ENCODE measurements around the gene RUNX1.

The RUNX1 gene

GRCh38 chr21:34790834-34791233 is 258.3 kb downstream of the RUNX1 start:
- H3K9me3 Mint-ChIP-seq, result no peaks in the 10 kb centered on the region
- peaks cover 31% of the 10 kb centered on the region for H3K36me3 Mint-ChIP-seq (ENCODE audit: low read depth)
- ATAC-seq, result no peak
- DNase-seq, result no peak
- no peak overlapping the region for H3K27ac Mint-ChIP-seq
- H3K4me1 Mint-ChIP-seq, result no peaks in the 10 kb centered on the region
- H3K4me3 Mint-ChIP-seq, result no peak overlapping the region
- no peaks in the 10 kb centered on the region for H3K27me3 Mint-ChIP-seq

GRCh38 chr21:34790341-34790740 is 258.8 kb downstream of the RUNX1 start:
- no peaks in the 10 kb centered on the region for H3K9me3 Mint-ChIP-seq
- H3K4me3 Mint-ChIP-seq, result no peak overlapping the region
- ATAC-seq, result no peak
- no peaks in the 10 kb centered on the region for H3K27me3 Mint-ChIP-seq
- peaks cover 3% of the 10 kb centered on the region for H3K4me1 Mint-ChIP-seq
- no peak for DNase-seq
- H3K27ac Mint-ChIP-seq, result no peak overlapping the region
- peaks cover 28% of the 10 kb centered on the region for H3K36me3 Mint-ChIP-seq (ENCODE audit: low read depth)

- Mint-ChIP-seq H3K4me3 (no peak overlapping the region), H3K27me3 (no peaks in the 10 kb centered on the region), H3K36me3 (ENCODE audit: low read depth) (peaks cover 16% of the 10 kb centered on the region), H3K4me1 (peaks cover 7% of the 10 kb centered on the region), H3K9me3 (no peaks in the 10 kb centered on the region), H3K27ac (peak overlapping the region; percentile 1)
- ATAC-seq, result no peak
- DNase-seq, result no peak
Observed at GRCh38 chr21:34788879-34789278, 260.2 kb downstream of the RUNX1 start.

- H3K27ac Mint-ChIP-seq, result no peak overlapping the region
- no peak for ATAC-seq
- no peak for DNase-seq
Observed at GRCh38 chr21:34783815-34784214, 265.3 kb downstream of the RUNX1 start.

GRCh38 chr21:34782506-34783360 is 266.4 kb downstream of the RUNX1 start:
- H3K27me3 Mint-ChIP-seq, result peaks cover 3% of the 10 kb centered on the region
- ATAC-seq, result no peak
- no peak overlapping the region for H3K27ac Mint-ChIP-seq
- no peak for DNase-seq
- H3K4me1 Mint-ChIP-seq, result peaks cover 7% of the 10 kb centered on the region
- H3K4me3 Mint-ChIP-seq, result no peak overlapping the region
- no peaks in the 10 kb centered on the region for H3K9me3 Mint-ChIP-seq
- peaks cover 2% of the 10 kb centered on the region for H3K36me3 Mint-ChIP-seq (ENCODE audit: low read depth)

More at GRCh38 chr21:34783815-34784214, 265.3 kb downstream of the RUNX1 start:
- Mint-ChIP-seq H3K9me3 (no peaks in the 10 kb centered on the region), H3K4me1 (peaks cover 7% of the 10 kb centered on the region), H3K4me3 (no peak overlapping the region), H3K27me3 (peaks cover 3% of the 10 kb centered on the region), H3K36me3 (ENCODE audit: low read depth) (peaks cover 2% of the 10 kb centered on the region)

GRCh38 chr21:34781526-34781925 is 267.6 kb downstream of the RUNX1 start:
- H3K27ac Mint-ChIP-seq, result no peak overlapping the region
- peaks cover 7% of the 10 kb centered on the region for H3K4me1 Mint-ChIP-seq
- H3K36me3 Mint-ChIP-seq (ENCODE audit: low read depth), result peaks cover 2% of the 10 kb centered on the region
- H3K9me3 Mint-ChIP-seq, result no peaks in the 10 kb centered on the region
- no peak for DNase-seq
- no peak for ATAC-seq
- peaks cover 3% of the 10 kb centered on the region for H3K27me3 Mint-ChIP-seq
- no peak overlapping the region for H3K4me3 Mint-ChIP-seq

GRCh38 chr21:34779860-34780259 is 269.2 kb downstream of the RUNX1 start:
- no peak for DNase-seq
- H3K9me3 Mint-ChIP-seq, result no peaks in the 10 kb centered on the region
- H3K4me1 Mint-ChIP-seq, result no peaks in the 10 kb centered on the region
- H3K27me3 Mint-ChIP-seq, result peaks cover 5% of the 10 kb centered on the region
- no peak overlapping the region for H3K4me3 Mint-ChIP-seq
- no peak overlapping the region for H3K27ac Mint-ChIP-seq
- peaks cover 2% of the 10 kb centered on the region for H3K36me3 Mint-ChIP-seq (ENCODE audit: low read depth)
- ATAC-seq, result no peak

GRCh38 chr21:34775793-34776192 is 273.3 kb downstream of the RUNX1 start:
- no peak overlapping the region for H3K27ac Mint-ChIP-seq
- no peaks in the 10 kb centered on the region for H3K9me3 Mint-ChIP-seq
- no peaks in the 10 kb centered on the region for H3K4me1 Mint-ChIP-seq
- H3K4me3 Mint-ChIP-seq, result no peak overlapping the region
- peaks cover 6% of the 10 kb centered on the region for H3K27me3 Mint-ChIP-seq
- no peak for DNase-seq
- ATAC-seq, result no peak
- H3K36me3 Mint-ChIP-seq (ENCODE audit: low read depth), result peaks cover 2% of the 10 kb centered on the region

- Mint-ChIP-seq H3K4me1 (no peaks in the 10 kb centered on the region), H3K27ac (no peak overlapping the region), H3K36me3 (ENCODE audit: low read depth) (no peaks in the 10 kb centered on the region), H3K9me3 (no peaks in the 10 kb centered on the region), H3K27me3 (peaks cover 6% of the 10 kb centered on the region), H3K4me3 (no peak overlapping the region)
- ATAC-seq (no peak), DNase-seq (no peak)
Observed at GRCh38 chr21:34774750-34775149, 274.4 kb downstream of the RUNX1 start.

GRCh38 chr21:34771512-34772028 is 277.5 kb downstream of the RUNX1 start:
- DNase-seq, result no peak
- Mint-ChIP-seq H3K9me3 (no peaks in the 10 kb centered on the region), H3K4me3 (no peak overlapping the region), H3K4me1 (no peaks in the 10 kb centered on the region), H3K27me3 (peaks cover 8% of the 10 kb centered on the region), H3K27ac (no peak overlapping the region), H3K36me3 (ENCODE audit: low read depth) (no peaks in the 10 kb centered on the region)
- ATAC-seq, result no peak

- no peaks in the 10 kb centered on the region for H3K4me1 Mint-ChIP-seq
- no peak overlapping the region for H3K4me3 Mint-ChIP-seq
- no peak for ATAC-seq
- no peak overlapping the region for H3K27ac Mint-ChIP-seq
- peaks cover 6% of the 10 kb centered on the region for H3K27me3 Mint-ChIP-seq
- no peak for DNase-seq
- no peaks in the 10 kb centered on the region for H3K9me3 Mint-ChIP-seq
- H3K36me3 Mint-ChIP-seq (ENCODE audit: low read depth), result no peaks in the 10 kb centered on the region
Observed at GRCh38 chr21:34770576-34770975, 278.5 kb downstream of the RUNX1 start.

GRCh38 chr21:34768326-34768725 is 280.8 kb downstream of the RUNX1 start:
- no peak for DNase-seq
- Mint-ChIP-seq H3K4me1 (no peaks in the 10 kb centered on the region), H3K9me3 (no peaks in the 10 kb centered on the region), H3K27me3 (peaks cover 3% of the 10 kb centered on the region), H3K4me3 (no peak overlapping the region), H3K27ac (no peak overlapping the region), H3K36me3 (ENCODE audit: low read depth) (no peaks in the 10 kb centered on the region)
- ATAC-seq, result no peak

- ATAC-seq (no peak), DNase-seq (no peak)
- Mint-ChIP-seq H3K27me3 (peaks cover 2% of the 10 kb centered on the region), H3K27ac (no peak overlapping the region), H3K4me1 (no peaks in the 10 kb centered on the region), H3K4me3 (no peak overlapping the region), H3K36me3 (ENCODE audit: low read depth) (no peaks in the 10 kb centered on the region), H3K9me3 (no peaks in the 10 kb centered on the region)
Observed at GRCh38 chr21:34766862-34767261, 282.2 kb downstream of the RUNX1 start.

GRCh38 chr21:34765619-34766018 is 283.5 kb downstream of the RUNX1 start:
- Mint-ChIP-seq H3K27me3 (peaks cover 2% of the 10 kb centered on the region), H3K27ac (no peak overlapping the region), H3K4me1 (no peaks in the 10 kb centered on the region), H3K36me3 (ENCODE audit: low read depth) (no peaks in the 10 kb centered on the region), H3K4me3 (no peak overlapping the region), H3K9me3 (no peaks in the 10 kb centered on the region)
- no peak for DNase-seq
- ATAC-seq, result no peak

GRCh38 chr21:34764715-34765284 is 284.3 kb downstream of the RUNX1 start:
- DNase-seq, result no peak
- no peaks in the 10 kb centered on the region for H3K9me3 Mint-ChIP-seq
- H3K4me3 Mint-ChIP-seq, result no peak overlapping the region
- peaks cover 2% of the 10 kb centered on the region for H3K27me3 Mint-ChIP-seq
- no peaks in the 10 kb centered on the region for H3K4me1 Mint-ChIP-seq
- H3K36me3 Mint-ChIP-seq (ENCODE audit: low read depth), result no peaks in the 10 kb centered on the region
- no peak overlapping the region for H3K27ac Mint-ChIP-seq
- ATAC-seq, result no peak

All from activated naive CD8-positive, alpha-beta T cell treated with anti-CD3 and anti-CD28 coated beads, Interleukin-2, amount 50 U/mL, for 24 hours (primary cell).